HepG2 (cell line): ENCODE results near the gene CAPN9. TPM values are rescaled to one million over a fixed set of nuclear protein-coding genes. Genes with fewer than 3 reads are reported as not detected.

Source experiments
- CREM ChIP-seq, 2 experiments: sonication (generic) in 1 of 2; formaldehyde crosslinking in 1 of 2; IDR thresholded peaks; 2 replicates each; pipeline versions ENCODE4 v1.4.0 to v1.6.1; 2016 to 2020; ENCODE audit warnings: antibody characterized with exemption in 1 of 2, mild to moderate bottlenecking in 1 of 2, missing genetic modification reagents in 1 of 2
- GABPB1 ChIP-seq: IDR thresholded peaks from 2 replicates; pipeline ENCODE4 v1.6.1; 2016; ENCODE audit warnings: mild to moderate bottlenecking, missing genetic modification reagents, moderate library complexity, missing compliant biosample characterization
- HDAC1 ChIP-seq: sonication (generic); formaldehyde crosslinking; IDR thresholded peaks from 2 replicates; pipeline ENCODE4 v1.5.1; 2020; ENCODE audit warnings: mild to moderate bottlenecking, missing genetic modification reagents
- HNRNPL ChIP-seq: fragments of 200-400 bp; formaldehyde crosslinking; IDR thresholded peaks from 2 replicates; pipeline ENCODE4 v1.6.1; 2017; ENCODE audit warnings: mild to moderate bottlenecking, low read depth, low read length
- PAX8 ChIP-seq: sonication (generic); formaldehyde crosslinking; IDR thresholded peaks from 2 replicates; pipeline ENCODE4 v1.8.0; 2022; ENCODE audit warnings: mild to moderate bottlenecking, missing genetic modification reagents, borderline replicate concordance
- PRPF4 ChIP-seq: fragments of 200-400 bp; formaldehyde crosslinking; IDR thresholded peaks from 2 replicates; pipeline ENCODE4 v1.6.1; 2016; ENCODE audit warnings: low read length, low read depth; ENCODE audit not compliant: poor library complexity, severe bottlenecking
- RFXANK ChIP-seq: IDR thresholded peaks from 2 replicates; pipeline ENCODE4 v1.6.1; 2016
- TMF1 ChIP-seq: sonication (generic); formaldehyde crosslinking; IDR thresholded peaks from 2 replicates; pipeline ENCODE4 v1.8.1; 2022; ENCODE audit warnings: low read depth, missing genetic modification reagents
- ZNF383 ChIP-seq: sonication (generic); formaldehyde crosslinking; IDR thresholded peaks from 2 replicates; pipeline ENCODE4 v1.4.0; 2020; ENCODE audit warnings: missing genetic modification reagents, mild to moderate bottlenecking, borderline replicate concordance
- ZNF605 ChIP-seq: sonication (generic); formaldehyde crosslinking; IDR thresholded peaks from 2 replicates; pipeline ENCODE4 v1.8.0; 2022; ENCODE audit warnings: mild to moderate bottlenecking, missing genetic modification reagents
- ZNF615 ChIP-seq: sonication (generic); formaldehyde crosslinking; IDR thresholded peaks from 2 replicates; pipeline ENCODE4 v1.5.0; 2020; ENCODE audit warnings: mild to moderate bottlenecking, missing genetic modification reagents, borderline replicate concordance
- polyA plus RNA-seq, 8 experiments: library from polyadenylated mRNA; depleted of rRNA in 3 of 8; stranded (reverse) in 7 of 8; unstranded in 1 of 8; fragments of >200 nt; fragmentation: Illumina TruSeq in 4 of 8; extraction: Trizol in 4 of 8; gene quantifications; 2 replicates each; pipeline versions ENCODE4 v1.2.1 to v1.2.3, GENCODE V29; 2011 to 2016; ENCODE audit warnings: low read depth in 4 of 8, missing spikeins in 1 of 8, mixed read lengths in 1 of 8; ENCODE audit not compliant: insufficient read depth in 1 of 8
- total RNA-seq, 5 experiments: library from RNA; depleted of rRNA; stranded (reverse); fragments of >200 nt; fragmentation: Illumina TruSeq; extraction: Trizol; gene quantifications; 2 replicates each; pipeline ENCODE4 v1.2.3, GENCODE V29; 2016; ENCODE audit warnings: low read depth in 1 of 5
- TF ChIP-seq, protein P1 (sequence below), 2 experiments: sonication (generic) in 1 of 2; formaldehyde crosslinking in 1 of 2; IDR thresholded peaks; 2 replicates each; pipeline versions ENCODE4 v1.6.1 to v1.9.0; 2014 to 2022; ENCODE audit warnings: antibody characterized with exemption in 1 of 2, borderline replicate concordance in 1 of 2, inconsistent platforms in 1 of 2, low read depth in 1 of 2, missing genetic modification reagents in 1 of 2
- TF ChIP-seq, protein P2 (sequence below): sonication (generic); formaldehyde crosslinking; IDR thresholded peaks from 2 replicates; pipeline ENCODE4 v1.5.1; 2020; ENCODE audit warnings: missing genetic modification reagents, mild to moderate bottlenecking, borderline replicate concordance
- TF ChIP-seq, protein P3 (sequence below): sonication (generic); formaldehyde crosslinking; IDR thresholded peaks from 2 replicates; pipeline ENCODE4 v1.9.0; 2022; ENCODE audit warnings: low read depth, missing genetic modification reagents
- TF ChIP-seq, protein P4 (sequence below): sonication (generic); formaldehyde crosslinking; IDR thresholded peaks from 2 replicates; pipeline ENCODE4 v1.4.0; 2020; ENCODE audit warnings: missing genetic modification reagents, borderline replicate concordance

Gene CAPN9
- total and polyA plus RNA-seq, 2 of the 13 experiments (the other 11 are each of a cell fraction or from before 2014, with no cell fraction given): 0.04 to 0.31 TPM

DNA sequence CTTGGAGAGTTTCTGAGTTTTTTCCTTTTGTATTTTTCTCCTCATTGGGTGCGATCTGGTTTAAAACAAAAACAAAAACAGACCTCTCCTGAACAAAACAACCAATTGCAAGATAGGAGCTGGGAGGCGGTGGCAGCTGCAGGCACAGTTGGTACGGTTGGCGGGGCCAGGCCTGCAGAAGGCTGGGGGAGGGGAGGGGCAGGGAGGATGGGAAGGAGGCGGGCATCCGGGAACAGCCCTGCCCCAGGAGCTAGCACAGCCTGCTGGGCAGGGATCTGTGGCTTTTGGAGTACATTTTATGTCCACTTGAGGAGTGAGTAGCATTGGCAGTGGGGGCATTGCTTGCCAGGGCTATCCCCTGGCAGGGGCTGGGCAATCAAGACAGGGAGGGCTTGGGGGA lies 5.2 kb downstream of the CAPN9 start (continued):
- TF ChIP-seq, protein P1, sequence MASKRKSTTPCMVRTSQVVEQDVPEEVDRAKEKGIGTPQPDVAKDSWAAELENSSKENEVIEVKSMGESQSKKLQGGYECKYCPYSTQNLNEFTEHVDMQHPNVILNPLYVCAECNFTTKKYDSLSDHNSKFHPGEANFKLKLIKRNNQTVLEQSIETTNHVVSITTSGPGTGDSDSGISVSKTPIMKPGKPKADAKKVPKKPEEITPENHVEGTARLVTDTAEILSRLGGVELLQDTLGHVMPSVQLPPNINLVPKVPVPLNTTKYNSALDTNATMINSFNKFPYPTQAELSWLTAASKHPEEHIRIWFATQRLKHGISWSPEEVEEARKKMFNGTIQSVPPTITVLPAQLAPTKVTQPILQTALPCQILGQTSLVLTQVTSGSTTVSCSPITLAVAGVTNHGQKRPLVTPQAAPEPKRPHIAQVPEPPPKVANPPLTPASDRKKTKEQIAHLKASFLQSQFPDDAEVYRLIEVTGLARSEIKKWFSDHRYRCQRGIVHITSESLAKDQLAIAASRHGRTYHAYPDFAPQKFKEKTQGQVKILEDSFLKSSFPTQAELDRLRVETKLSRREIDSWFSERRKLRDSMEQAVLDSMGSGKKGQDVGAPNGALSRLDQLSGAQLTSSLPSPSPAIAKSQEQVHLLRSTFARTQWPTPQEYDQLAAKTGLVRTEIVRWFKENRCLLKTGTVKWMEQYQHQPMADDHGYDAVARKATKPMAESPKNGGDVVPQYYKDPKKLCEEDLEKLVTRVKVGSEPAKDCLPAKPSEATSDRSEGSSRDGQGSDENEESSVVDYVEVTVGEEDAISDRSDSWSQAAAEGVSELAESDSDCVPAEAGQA (IDR thresholded peaks at IDR 0.05; ENCODE audit: low read depth): no peak
- TF ChIP-seq, protein P1 (CRISPR knock-in tag; IDR thresholded peaks at IDR 0.05; ENCODE audit: borderline replicate concordance): no peak
- TF ChIP-seq ZNF383 (CRISPR knock-in tag): no peak
- no peak for TF ChIP-seq ZNF615 (CRISPR knock-in tag)
- 0 out of 2 replicates have a peak, but pooled peaks have one; percentile 20 for TF ChIP-seq GABPB1 (CRISPR knock-in tag)
- TF ChIP-seq CREM (IDR thresholded peaks at IDR 0.05): no peak
- TF ChIP-seq CREM (CRISPR knock-in tag; IDR thresholded peaks at IDR 0.05): no peak
- TF ChIP-seq RFXANK (CRISPR knock-in tag): no peak
- TF ChIP-seq, protein P2, sequence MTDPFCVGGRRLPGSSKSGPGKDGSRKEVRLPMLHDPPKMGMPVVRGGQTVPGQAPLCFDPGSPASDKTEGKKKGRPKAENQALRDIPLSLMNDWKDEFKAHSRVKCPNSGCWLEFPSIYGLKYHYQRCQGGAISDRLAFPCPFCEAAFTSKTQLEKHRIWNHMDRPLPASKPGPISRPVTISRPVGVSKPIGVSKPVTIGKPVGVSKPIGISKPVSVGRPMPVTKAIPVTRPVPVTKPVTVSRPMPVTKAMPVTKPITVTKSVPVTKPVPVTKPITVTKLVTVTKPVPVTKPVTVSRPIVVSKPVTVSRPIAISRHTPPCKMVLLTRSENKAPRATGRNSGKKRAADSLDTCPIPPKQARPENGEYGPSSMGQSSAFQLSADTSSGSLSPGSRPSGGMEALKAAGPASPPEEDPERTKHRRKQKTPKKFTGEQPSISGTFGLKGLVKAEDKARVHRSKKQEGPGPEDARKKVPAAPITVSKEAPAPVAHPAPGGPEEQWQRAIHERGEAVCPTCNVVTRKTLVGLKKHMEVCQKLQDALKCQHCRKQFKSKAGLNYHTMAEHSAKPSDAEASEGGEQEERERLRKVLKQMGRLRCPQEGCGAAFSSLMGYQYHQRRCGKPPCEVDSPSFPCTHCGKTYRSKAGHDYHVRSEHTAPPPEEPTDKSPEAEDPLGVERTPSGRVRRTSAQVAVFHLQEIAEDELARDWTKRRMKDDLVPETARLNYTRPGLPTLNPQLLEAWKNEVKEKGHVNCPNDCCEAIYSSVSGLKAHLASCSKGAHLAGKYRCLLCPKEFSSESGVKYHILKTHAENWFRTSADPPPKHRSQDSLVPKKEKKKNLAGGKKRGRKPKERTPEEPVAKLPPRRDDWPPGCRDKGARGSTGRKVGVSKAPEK (CRISPR knock-in tag): no peak
- 0 out of 2 replicates have a peak, but pooled peaks have one; percentile 26 for TF ChIP-seq HDAC1 (CRISPR knock-in tag)
- no peak for TF ChIP-seq PAX8 (CRISPR knock-in tag)
- TF ChIP-seq PRPF4: peak; percentile 37
- no peak for TF ChIP-seq TMF1 (CRISPR knock-in tag)
- TF ChIP-seq, protein P3, sequence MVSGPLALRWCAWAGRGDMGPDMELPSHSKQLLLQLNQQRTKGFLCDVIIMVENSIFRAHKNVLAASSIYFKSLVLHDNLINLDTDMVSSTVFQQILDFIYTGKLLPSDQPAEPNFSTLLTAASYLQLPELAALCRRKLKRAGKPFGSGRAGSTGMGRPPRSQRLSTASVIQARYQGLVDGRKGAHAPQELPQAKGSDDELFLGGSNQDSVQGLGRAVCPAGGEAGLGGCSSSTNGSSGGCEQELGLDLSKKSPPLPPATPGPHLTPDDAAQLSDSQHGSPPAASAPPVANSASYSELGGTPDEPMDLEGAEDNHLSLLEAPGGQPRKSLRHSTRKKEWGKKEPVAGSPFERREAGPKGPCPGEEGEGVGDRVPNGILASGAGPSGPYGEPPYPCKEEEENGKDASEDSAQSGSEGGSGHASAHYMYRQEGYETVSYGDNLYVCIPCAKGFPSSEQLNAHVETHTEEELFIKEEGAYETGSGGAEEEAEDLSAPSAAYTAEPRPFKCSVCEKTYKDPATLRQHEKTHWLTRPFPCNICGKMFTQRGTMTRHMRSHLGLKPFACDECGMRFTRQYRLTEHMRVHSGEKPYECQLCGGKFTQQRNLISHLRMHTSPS (CRISPR knock-in tag): 0 out of 2 replicates have a peak, but pooled peaks have one; percentile 53
- TF ChIP-seq, protein P4, sequence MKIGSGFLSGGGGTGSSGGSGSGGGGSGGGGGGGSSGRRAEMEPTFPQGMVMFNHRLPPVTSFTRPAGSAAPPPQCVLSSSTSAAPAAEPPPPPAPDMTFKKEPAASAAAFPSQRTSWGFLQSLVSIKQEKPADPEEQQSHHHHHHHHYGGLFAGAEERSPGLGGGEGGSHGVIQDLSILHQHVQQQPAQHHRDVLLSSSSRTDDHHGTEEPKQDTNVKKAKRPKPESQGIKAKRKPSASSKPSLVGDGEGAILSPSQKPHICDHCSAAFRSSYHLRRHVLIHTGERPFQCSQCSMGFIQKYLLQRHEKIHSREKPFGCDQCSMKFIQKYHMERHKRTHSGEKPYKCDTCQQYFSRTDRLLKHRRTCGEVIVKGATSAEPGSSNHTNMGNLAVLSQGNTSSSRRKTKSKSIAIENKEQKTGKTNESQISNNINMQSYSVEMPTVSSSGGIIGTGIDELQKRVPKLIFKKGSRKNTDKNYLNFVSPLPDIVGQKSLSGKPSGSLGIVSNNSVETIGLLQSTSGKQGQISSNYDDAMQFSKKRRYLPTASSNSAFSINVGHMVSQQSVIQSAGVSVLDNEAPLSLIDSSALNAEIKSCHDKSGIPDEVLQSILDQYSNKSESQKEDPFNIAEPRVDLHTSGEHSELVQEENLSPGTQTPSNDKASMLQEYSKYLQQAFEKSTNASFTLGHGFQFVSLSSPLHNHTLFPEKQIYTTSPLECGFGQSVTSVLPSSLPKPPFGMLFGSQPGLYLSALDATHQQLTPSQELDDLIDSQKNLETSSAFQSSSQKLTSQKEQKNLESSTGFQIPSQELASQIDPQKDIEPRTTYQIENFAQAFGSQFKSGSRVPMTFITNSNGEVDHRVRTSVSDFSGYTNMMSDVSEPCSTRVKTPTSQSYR (CRISPR knock-in tag): peak; percentile 64
- TF ChIP-seq HNRNPL: 0 out of 2 replicates have a peak, but pooled peaks have one; percentile 60
- no peak for TF ChIP-seq ZNF605 (CRISPR knock-in tag)
